Gastroesophageal sphincter (tissue), 3 donors: ENCODE measurements around the gene PSMB11.

Source experiments
- POLR2AphosphoS5 ChIP-seq: sonication (generic); formaldehyde crosslinking; IDR thresholded peaks from one replicate; pipeline ENCODE4 v1.6.1; 2017; ENCODE audit warnings: antibody characterized with exemption
- TF ChIP-seq, protein P1 (sequence below), 4 experiments: fragments of 200-600 bp in 2 of 4; fragments of 450-650 bp in 2 of 4; sonication (generic) in 1 of 4; IDR thresholded peaks; one replicate each; pipeline ENCODE4 v1.5.1; 2017 to 2019; ENCODE audit warnings: antibody characterized with exemption in 4 of 4, mild to moderate bottlenecking in 2 of 4, moderate library complexity in 2 of 4

DNA sequence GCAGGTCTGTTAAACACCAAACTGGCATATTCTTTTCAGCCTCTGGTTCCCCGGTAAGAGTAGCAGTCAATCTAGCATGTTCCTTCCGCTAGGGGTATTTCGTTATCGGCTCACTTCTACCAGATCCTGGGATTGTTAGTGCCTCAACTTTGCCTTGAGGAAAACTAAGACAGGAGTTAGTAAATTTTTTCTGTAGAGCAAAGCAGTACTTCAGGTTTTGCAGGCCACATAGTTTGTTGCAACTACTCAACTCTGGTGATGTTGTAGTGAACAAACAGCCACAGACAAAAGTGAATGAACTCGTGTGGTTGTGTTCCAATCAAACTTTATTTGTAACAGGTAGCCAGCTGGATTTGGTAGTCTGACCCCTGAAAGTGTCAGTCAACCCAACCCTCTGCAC lies 21.6 kb downstream of the PSMB11 start:
- TF ChIP-seq, protein P1, sequence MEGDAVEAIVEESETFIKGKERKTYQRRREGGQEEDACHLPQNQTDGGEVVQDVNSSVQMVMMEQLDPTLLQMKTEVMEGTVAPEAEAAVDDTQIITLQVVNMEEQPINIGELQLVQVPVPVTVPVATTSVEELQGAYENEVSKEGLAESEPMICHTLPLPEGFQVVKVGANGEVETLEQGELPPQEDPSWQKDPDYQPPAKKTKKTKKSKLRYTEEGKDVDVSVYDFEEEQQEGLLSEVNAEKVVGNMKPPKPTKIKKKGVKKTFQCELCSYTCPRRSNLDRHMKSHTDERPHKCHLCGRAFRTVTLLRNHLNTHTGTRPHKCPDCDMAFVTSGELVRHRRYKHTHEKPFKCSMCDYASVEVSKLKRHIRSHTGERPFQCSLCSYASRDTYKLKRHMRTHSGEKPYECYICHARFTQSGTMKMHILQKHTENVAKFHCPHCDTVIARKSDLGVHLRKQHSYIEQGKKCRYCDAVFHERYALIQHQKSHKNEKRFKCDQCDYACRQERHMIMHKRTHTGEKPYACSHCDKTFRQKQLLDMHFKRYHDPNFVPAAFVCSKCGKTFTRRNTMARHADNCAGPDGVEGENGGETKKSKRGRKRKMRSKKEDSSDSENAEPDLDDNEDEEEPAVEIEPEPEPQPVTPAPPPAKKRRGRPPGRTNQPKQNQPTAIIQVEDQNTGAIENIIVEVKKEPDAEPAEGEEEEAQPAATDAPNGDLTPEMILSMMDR (IDR thresholded peaks at IDR 0.05): no peak
- no peak for TF ChIP-seq POLR2AphosphoS5
